Endothelial cell of umbilical vein (primary cell): ENCODE data around the gene SUGP1. TPM values are rescaled to one million over a fixed set of nuclear protein-coding genes. Genes with fewer than 3 reads are reported as not detected.

Source experiments
- BruUV-seq: library from RNA; stranded (reverse); fragments of 400-500 nt; replicated peaks from 2 replicates; lab custom pipeline; 2021; lab: Mats Ljungman, UMichigan
- CTCF ChIA-PET: fragments of 300-600, 350-600 bp; sonication (Branson Sonifier 250); formaldehyde crosslinking; loops from one replicate; lab custom pipeline; 2021; ENCODE audit warnings: antibody characterized with exemption, inconsistent platforms; lab: Charles Lee
- POLR2A ChIA-PET: fragments of 300-600, 350-600 bp; sonication (Branson Sonifier 250); formaldehyde crosslinking; loops from one replicate; lab custom pipeline; 2021; ENCODE audit warnings: antibody characterized with exemption, inconsistent platforms; lab: Charles Lee
- DNase-seq: peaks from one replicate; pipeline ENCODE4 v3.0.0-alpha.2; 2011; ENCODE audit warnings: low read depth, low spot score
- FAIRE-seq: peaks from 2 replicates; lab custom pipeline; 2011; peaks lifted over from hg19 to GRCh38; lab: Jason Lieb, UNC
- H2AFZ ChIP-seq: 2 replicates; pipeline ENCODE4 v1.6.0; 2012; ENCODE audit warnings: low read depth, low read length, control low read depth, inconsistent platforms
- H3K27ac ChIP-seq: 2 replicates; pipeline ENCODE4 v1.5.1; 2011; ENCODE audit warnings: low read depth, mild to moderate bottlenecking, control low read depth, low read length, moderate library complexity; ENCODE audit not compliant: insufficient read depth
- H3K27me3 ChIP-seq, 2 experiments: 2 replicates each; pipeline versions ENCODE4 v1.6.0 to v1.6.1; 2011; ENCODE audit warnings: low read length in 2 of 2, mixed read lengths in 1 of 2; ENCODE audit not compliant: control insufficient read depth in 2 of 2, insufficient read depth in 2 of 2
- H3K36me3 ChIP-seq, 2 experiments: 2 replicates in 1 of 2; 3 replicates in 1 of 2; pipeline ENCODE4 v1.5.1; 2011; ENCODE audit warnings: low read length in 2 of 2, mild to moderate bottlenecking in 1 of 2, moderate library complexity in 1 of 2; ENCODE audit not compliant: control insufficient read depth in 2 of 2, insufficient read depth in 2 of 2; ENCODE audit errors: extremely low read depth in 1 of 2
- H3K4me1 ChIP-seq: 3 replicates; pipeline ENCODE4 v1.5.1; 2011; ENCODE audit warnings: mild to moderate bottlenecking, low read length; ENCODE audit not compliant: control insufficient read depth, insufficient read depth; ENCODE audit errors: extremely low read depth
- H3K4me2 ChIP-seq: 2 replicates; pipeline ENCODE4 v1.6.1; 2011; ENCODE audit warnings: low read length, control low read depth, mixed read lengths; ENCODE audit not compliant: insufficient read depth
- H3K4me3 ChIP-seq, 3 experiments: fragments of 200-600 bp in 1 of 3; sonication (generic), shearing (Covaris generic) in 1 of 3; replicated peaks in 1 of 3; 2 replicates each; pipeline ENCODE4 v1.5.1; 2011 to 2016; ENCODE audit warnings: control low read depth in 3 of 3, low read length in 3 of 3, mild to moderate bottlenecking in 2 of 3, inconsistent platforms in 1 of 3, low read depth in 1 of 3, moderate library complexity in 1 of 3; ENCODE audit not compliant: insufficient read depth in 1 of 3
- H3K79me2 ChIP-seq: 2 replicates; pipeline ENCODE4 v1.6.0; 2012; ENCODE audit warnings: low read length, inconsistent platforms; ENCODE audit not compliant: control insufficient read depth, insufficient read depth
- H3K9ac ChIP-seq: replicated peaks from 2 replicates; pipeline ENCODE3; 2011; ENCODE audit warnings: low read length, control low read depth; ENCODE audit not compliant: insufficient read depth; ENCODE audit errors: extremely low read depth
- H3K9me1 ChIP-seq: replicated peaks from 3 replicates; pipeline ENCODE4 v1.6.0; 2011; ENCODE audit warnings: mild to moderate bottlenecking, low read length; ENCODE audit not compliant: control insufficient read depth, insufficient read depth; ENCODE audit errors: extremely low read depth
- H3K9me3 ChIP-seq: replicated peaks from 2 replicates; pipeline ENCODE4 v1.5.1; 2012; ENCODE audit warnings: low read length, inconsistent platforms; ENCODE audit not compliant: control insufficient read depth, insufficient read depth
- H4K20me1 ChIP-seq: replicated peaks from 2 replicates; pipeline ENCODE3; 2011; ENCODE audit warnings: mild to moderate bottlenecking, low read length; ENCODE audit not compliant: control insufficient read depth, insufficient read depth; ENCODE audit errors: extremely low read depth
- EZH2 ChIP-seq: IDR thresholded peaks from 2 replicates; pipeline ENCODE4 v1.6.1; 2012; ENCODE audit warnings: borderline replicate concordance, low read depth, mild to moderate bottlenecking, moderate library complexity, low read length, inconsistent platforms; ENCODE audit not compliant: severe bottlenecking
- FOS ChIP-seq: IDR thresholded peaks from 2 replicates; pipeline ENCODE4 v1.6.1; 2011; ENCODE audit warnings: mild to moderate bottlenecking, low read length, moderate library complexity, borderline replicate concordance; ENCODE audit not compliant: insufficient read depth
- GATA2 ChIP-seq: IDR thresholded peaks from 2 replicates; pipeline ENCODE4 v1.7.0; 2011; ENCODE audit warnings: low read depth, mild to moderate bottlenecking, moderate library complexity, mixed read lengths, low read length; ENCODE audit not compliant: insufficient read length, insufficient read depth
- JUN ChIP-seq: IDR thresholded peaks from 2 replicates; pipeline ENCODE4 v1.6.1; 2011; ENCODE audit warnings: borderline replicate concordance, low read depth; ENCODE audit not compliant: insufficient read length, insufficient read depth
- MYC ChIP-seq: IDR thresholded peaks from one replicate; pipeline ENCODE4 v1.6.1; 2011; ENCODE audit warnings: mild to moderate bottlenecking, low read depth, low read length
- POLR2A ChIP-seq: IDR thresholded peaks from 2 replicates; pipeline ENCODE4 v1.6.1; 2012; ENCODE audit warnings: low read depth, mild to moderate bottlenecking, control low read depth, low read length
- POLR2AphosphoS5 ChIP-seq: IDR thresholded peaks from 2 replicates; pipeline ENCODE4 v1.6.1; 2012; ENCODE audit warnings: low read depth, mild to moderate bottlenecking, control low read depth, low read length, moderate library complexity; ENCODE audit not compliant: insufficient read depth
- dilution Hi-C: fragments of 300-500 bp; cut with MboI; formaldehyde crosslinking; loops from one replicate; pipeline ENCODE4 v1.15.0; 2019; ENCODE audit warnings: low sequenced_read_pairs; ENCODE audit not compliant: extremely low pct_ligation_motif_present
- intact Hi-C: fragments of 100-400 bp; cut with micrococcal nuclease; formaldehyde crosslinking; loops from one replicate; pipeline ENCODE4 v1.10.0; 2022
- polyA plus RNA-seq, 4 experiments: library from polyadenylated mRNA; depleted of rRNA in 3 of 4; stranded (reverse) in 3 of 4; unstranded in 1 of 4; fragments of >200 nt; gene quantifications; 2 replicates each; pipeline versions ENCODE4 v1.2.1 to v1.2.3, GENCODE V29; 2011 to 2012; ENCODE audit warnings: missing spikeins in 1 of 4
- total RNA-seq: library from RNA; stranded (reverse); gene quantifications from 2 replicates; pipeline ENCODE4 v1.2.3, GENCODE V29; 2021
- TF ChIP-seq, protein P1 (sequence below): IDR thresholded peaks from 2 replicates; pipeline ENCODE4 v1.6.1; 2011; ENCODE audit not compliant: insufficient read depth, insufficient read length
- TF ChIP-seq, protein P2 (sequence below), 2 donors: IDR thresholded peaks; 1 replicate in 1 of 2; 2 replicates in 1 of 2; pipeline ENCODE4 v1.5.1; 2011; ENCODE audit warnings: low read length in 2 of 2, mild to moderate bottlenecking in 2 of 2, moderate library complexity in 2 of 2, control low read depth in 1 of 2, inconsistent platforms in 1 of 2, low read depth in 1 of 2; ENCODE audit not compliant: insufficient read depth in 1 of 2; ENCODE audit errors: extremely low read depth in 1 of 2

The SUGP1 gene
- total and polyA plus RNA-seq, 2 donors (not counting 3 experiments of a cell fraction or from before 2014, with no cell fraction given): 41.0 to 64.7 TPM

- ChIA-PET POLR2A (no interaction called here), CTCF (no interaction called here)
- no peaks in the 10 kb centered on the region for H3K9me3 ChIP-seq
- no TSS peak for BruUV-seq
- H3K4me3 ChIP-seq: no peak overlapping the region
- no peak for DNase-seq
- H3K4me2 ChIP-seq: no peak overlapping the region
- dilution Hi-C loops (no loop called here), intact Hi-C loops (no loop called here)
- H3K36me3 ChIP-seq: no peaks in the 10 kb centered on the region
- H3K27me3 ChIP-seq: peaks cover 2% of the 10 kb centered on the region in 2 experiments
- no peaks in the 10 kb centered on the region for H4K20me1 ChIP-seq
- H3K9me1 ChIP-seq: no peaks in the 10 kb centered on the region
- no peak overlapping the region for H2AFZ ChIP-seq
- H3K4me1 ChIP-seq: no peaks in the 10 kb centered on the region
- H3K9ac ChIP-seq: no peak overlapping the region
- FAIRE-seq: no peak
- H3K79me2 ChIP-seq: no peaks in the 10 kb centered on the region
- no peak overlapping the region for H3K27ac ChIP-seq
- TF ChIP-seq JUN (no peak), EZH2 (no peak), FOS (no peak), POLR2AphosphoS5 (no peak), GATA2 (no peak), POLR2A (no peak), MYC (no peak)
- TF ChIP-seq, protein P1, sequence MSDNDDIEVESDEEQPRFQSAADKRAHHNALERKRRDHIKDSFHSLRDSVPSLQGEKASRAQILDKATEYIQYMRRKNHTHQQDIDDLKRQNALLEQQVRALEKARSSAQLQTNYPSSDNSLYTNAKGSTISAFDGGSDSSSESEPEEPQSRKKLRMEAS: no peak
- TF ChIP-seq, protein P2, sequence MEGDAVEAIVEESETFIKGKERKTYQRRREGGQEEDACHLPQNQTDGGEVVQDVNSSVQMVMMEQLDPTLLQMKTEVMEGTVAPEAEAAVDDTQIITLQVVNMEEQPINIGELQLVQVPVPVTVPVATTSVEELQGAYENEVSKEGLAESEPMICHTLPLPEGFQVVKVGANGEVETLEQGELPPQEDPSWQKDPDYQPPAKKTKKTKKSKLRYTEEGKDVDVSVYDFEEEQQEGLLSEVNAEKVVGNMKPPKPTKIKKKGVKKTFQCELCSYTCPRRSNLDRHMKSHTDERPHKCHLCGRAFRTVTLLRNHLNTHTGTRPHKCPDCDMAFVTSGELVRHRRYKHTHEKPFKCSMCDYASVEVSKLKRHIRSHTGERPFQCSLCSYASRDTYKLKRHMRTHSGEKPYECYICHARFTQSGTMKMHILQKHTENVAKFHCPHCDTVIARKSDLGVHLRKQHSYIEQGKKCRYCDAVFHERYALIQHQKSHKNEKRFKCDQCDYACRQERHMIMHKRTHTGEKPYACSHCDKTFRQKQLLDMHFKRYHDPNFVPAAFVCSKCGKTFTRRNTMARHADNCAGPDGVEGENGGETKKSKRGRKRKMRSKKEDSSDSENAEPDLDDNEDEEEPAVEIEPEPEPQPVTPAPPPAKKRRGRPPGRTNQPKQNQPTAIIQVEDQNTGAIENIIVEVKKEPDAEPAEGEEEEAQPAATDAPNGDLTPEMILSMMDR (IDR thresholded peaks at IDR 0.05; ENCODE audit: extremely low read depth in 1 of 2, insufficient read depth in 1 of 2, low read depth in 1 of 2, low read length in 2 of 2): no peak
Observed at GRCh38 chr19:19226663-19227062, 93.6 kb downstream of the SUGP1 start.
